HG03064 (cell line): ENCODE measurements around the gene FHDC1.

ENCODE experiments used
- ATAC-seq: cut with Tn5 transposase; IDR thresholded peaks from one replicate; pipeline ENCODE4 v1.9.1; 2021; ENCODE audit warnings: low read depth; ENCODE audit not compliant: unreplicated experiment

FHDC1 gene

GRCh38 chr4:153027866-153028265 lies 91.7 kb downstream of the FHDC1 start:
- ATAC-seq = no peak

DNA sequence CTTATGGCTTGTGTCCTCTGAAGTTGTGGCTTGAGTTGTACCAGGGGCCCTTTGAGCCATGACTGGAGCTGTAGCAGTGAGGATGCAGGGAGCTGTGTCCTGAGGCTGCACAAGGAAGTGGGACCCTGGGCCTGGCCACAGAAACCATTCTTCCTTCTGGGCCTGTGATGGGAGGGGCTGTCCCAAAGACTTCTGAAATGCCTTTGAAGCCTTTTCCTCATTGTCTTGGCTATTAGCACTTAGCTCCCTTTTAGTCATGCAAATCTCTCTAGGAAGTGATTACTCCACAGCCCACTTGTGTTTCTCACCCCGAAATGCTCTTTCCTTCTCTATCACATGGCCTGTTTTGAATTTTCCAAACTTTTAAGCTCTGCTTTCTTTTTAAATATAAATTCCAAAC lies 92.4 kb downstream of the FHDC1 start:
- no peak for ATAC-seq
